ENCODE data around the gene RTN4R.

RTN4R gene

GRCh38 chr22:20194681-20195593 is 73.2 kb downstream of the RTN4R start:
- no peak for DNase-seq

GRCh38 chr22:20193761-20194494 is 74.2 kb downstream of the RTN4R start:
- DNase-seq: no peak

- DNase-seq: no peak
These were observed 75.0 kb downstream of the RTN4R start for GRCh38 chr22:20192972-20193760.

DNA sequence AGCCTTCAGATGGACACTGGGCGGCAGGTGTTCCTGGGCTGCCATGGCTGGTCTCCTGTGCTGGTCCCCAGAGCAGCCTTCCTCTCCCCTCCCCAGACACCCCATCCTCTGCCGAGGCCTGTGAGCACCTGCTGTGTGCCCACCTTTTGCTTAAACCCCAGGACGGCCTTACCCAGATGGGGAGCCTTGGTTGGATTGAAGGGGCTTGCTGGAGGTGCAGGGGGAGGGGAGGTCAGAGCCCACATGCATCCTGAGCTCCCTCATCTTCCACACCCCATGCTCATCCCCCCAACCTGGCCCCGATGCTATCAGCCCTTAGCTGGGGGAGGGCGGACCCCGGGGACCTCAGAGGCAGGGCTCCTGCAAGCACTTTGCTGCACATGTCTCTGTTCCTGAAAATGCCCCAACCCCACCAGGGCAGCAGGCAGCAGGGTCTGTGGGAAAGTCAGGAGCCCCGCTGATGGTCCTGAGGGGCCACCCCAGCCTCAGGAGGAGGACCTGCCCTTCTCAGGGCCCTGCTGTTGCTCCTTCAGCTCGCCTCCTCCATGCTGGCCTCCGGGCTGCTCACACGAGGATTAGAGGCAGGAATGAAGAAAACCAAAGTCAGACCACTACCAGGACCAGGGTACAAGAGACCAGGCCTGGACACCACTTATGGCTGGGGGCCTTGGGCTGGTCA is 75.7 kb downstream of the RTN4R start:
- no peak for DNase-seq

DNA sequence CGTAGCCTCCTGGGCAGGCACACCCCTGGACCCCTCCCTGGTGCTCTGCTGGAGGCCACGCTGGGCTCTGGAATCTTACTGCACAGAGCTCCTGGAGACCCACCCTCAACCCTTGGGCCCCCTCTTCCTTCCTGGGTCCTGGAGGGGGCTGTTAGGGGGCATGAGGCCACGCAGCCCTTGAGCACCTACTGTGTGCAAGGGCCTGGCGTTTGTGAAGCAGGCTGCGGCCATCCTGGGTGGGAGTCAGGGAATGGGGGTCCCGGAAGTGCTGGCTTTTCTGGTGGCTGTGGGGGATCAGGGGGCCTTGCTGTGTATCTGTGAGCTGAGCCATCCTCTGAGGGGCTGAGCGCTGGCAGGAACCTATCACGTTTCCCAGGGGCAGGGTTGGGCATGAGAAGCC is 76.3 kb downstream of the RTN4R start:
- no peak for DNase-seq
